ENCODE results near the gene SMYD2.
"Not testable (repeated sequence)": the region's sequence is repeated elsewhere in the genome, so short reads cannot be mapped to it uniquely, and the experiment has no call there.

SMYD2 gene

DNA sequence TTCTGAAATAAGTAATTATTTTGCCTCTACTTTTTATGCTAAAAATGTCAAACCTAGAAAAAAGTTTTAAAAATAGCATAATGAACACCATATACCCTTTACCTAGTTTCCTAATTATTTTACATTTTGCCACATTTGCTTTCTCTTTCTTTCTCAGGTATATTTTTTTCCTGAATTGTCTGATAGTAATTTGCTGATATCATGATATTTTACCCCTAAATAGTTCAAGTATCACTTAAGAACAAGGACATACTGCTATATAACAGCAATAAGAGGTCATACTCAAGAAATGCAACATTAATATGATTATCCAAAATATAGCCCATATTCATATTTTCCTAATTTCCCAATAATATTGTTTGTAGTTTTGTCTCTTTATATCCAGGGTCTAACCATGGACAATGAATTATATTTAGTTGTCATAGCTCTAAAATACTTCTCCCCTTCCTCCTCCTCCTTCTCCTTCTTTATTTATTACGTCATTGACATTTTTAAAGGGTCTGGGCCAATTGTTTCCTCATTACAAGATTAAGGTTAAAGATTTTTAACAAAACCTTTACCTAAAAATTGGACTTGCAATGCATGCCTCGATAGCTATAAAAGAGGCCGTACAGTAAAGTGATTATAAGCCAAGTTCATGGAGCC, 20.3 kb upstream of the SMYD2 start:
- FAIRE-seq, result no peak
- no peak for TF ChIP-seq POLR2A (IDR thresholded peaks at IDR 0.05; ENCODE audit: low read depth, low read length)

DNA sequence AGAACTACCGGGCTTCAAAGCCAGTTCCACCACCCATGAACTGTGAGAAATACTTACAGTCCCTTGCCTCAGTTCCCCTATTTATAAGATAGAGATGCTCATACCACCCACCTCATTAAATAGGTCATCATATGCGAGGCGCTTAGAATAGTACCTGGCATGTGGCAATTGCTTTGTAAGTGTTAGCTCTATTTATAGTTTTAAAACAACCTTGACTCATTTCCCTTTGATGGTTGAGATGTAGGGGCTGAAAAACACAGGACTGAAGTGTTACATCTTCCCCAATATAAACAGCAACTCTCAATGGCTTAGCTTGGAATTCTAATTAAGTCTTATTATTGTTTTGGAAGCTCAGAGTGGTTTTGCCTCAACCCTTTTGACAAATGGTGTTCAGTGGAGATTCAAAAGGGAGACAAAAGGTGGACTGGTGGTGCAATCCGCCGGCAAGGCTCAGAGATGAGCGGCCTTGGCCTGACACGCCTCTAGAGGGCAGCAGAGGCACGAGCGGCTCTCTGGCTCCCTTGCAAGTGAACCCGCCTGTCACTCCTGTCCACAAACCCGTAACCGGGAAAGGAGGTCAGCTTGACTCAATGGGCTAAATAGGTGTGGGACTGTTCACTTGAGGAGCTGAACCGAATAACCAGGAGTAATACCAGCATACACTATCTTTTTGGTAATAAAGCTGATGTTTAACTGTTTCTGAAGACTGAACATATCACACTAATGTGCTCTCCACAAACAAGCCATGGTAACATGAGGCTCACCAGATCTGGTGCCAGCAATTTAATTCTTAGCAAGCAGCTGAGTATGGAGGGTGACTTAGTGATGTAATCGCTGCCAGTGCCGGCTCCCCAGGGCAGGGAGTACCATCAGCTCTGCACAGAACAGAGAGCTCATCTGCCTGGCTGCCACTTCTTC, 19.5 kb upstream of the SMYD2 start:
- DNase-seq (ENCODE audit: insufficient read length, low spot score) (peak; percentile 52), FAIRE-seq (peak; percentile 90)
- TF ChIP-seq POLR2A (IDR thresholded peaks at IDR 0.05; ENCODE audit: low read depth, low read length), result no peak

More for the DNA sequence above, 20.3 kb upstream of the SMYD2 start:
- no peak for DNase-seq (ENCODE audit: insufficient read length, low spot score)

DNA sequence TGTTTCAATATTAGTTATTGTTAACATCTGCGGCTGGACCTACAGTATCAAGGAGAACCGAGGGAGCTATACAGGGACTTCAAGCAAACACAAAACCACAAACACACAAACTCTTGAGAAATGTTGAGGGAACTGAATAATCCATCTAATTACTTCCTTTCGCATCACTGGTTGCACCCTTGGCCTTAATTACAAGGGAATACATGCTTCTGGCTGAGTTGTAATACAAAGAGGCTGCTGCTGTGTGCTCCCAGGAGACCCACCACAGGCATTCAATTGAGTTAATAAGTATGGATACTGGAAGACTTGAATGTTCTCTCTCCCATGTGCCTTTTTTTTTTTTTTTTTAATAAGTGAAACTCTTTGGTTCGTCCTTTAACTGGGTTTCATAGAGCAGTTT, 16.8 kb upstream of the SMYD2 start:
- TF ChIP-seq POLR2A (IDR thresholded peaks at IDR 0.05; ENCODE audit: low read depth, low read length), result no peak
- no peak for FAIRE-seq

DNA sequence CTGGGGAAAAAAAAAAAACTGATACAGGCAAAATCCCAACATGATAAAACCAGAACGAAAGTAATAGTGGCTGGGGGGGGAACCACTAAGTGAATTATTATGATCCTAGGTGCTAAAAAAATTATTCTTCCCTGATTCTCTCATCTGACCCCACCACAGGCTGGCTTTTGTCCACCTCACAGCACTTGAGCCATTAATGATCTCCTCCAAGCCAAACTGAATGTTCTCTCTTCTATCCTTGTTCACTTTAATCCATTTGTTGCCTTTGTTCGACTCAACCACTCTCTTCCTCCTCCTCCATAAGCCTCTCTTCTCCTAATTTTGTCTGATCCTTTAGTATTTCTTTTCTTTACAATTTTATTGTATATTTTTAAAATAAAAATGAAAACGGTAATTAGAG, 16.0 kb upstream of the SMYD2 start:
- no peak for TF ChIP-seq POLR2A (IDR thresholded peaks at IDR 0.05; ENCODE audit: low read depth, low read length)
- DNase-seq (ENCODE audit: insufficient read length, low spot score) (no peak), FAIRE-seq (no peak)

More for the DNA sequence above, 16.8 kb upstream of the SMYD2 start:
- DNase-seq (ENCODE audit: insufficient read length, low spot score), result no peak

DNA sequence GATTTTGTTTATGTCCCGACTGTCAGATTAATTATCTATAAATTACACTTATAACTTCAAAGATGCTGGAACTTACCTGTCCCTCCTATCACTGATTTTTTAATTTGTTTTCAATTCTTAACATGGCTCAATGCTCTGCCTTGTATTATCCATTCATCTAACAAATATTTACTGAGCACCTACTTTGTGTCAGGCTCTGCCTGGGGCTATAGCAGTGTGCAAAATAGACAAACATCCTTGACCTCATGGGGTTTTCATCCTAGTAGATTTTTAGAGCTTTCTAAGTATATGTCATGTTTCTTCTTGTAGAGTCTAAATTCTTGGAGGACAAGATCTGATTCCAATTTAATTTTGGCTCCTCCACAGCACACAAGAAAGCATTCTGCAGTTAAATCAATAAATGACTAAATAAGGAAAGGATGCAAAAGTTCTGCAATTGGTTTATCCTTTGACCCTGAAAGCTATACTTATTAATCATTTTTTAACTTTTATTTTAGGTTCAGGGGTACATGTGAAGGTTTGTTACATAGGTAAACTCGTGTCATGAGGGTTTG, 10.8 kb upstream of the SMYD2 start:
- DNase-seq (ENCODE audit: insufficient read length, low spot score) (no peak), FAIRE-seq (no peak)
- TF ChIP-seq POLR2A (IDR thresholded peaks at IDR 0.05; ENCODE audit: low read depth, low read length), result no peak

DNA sequence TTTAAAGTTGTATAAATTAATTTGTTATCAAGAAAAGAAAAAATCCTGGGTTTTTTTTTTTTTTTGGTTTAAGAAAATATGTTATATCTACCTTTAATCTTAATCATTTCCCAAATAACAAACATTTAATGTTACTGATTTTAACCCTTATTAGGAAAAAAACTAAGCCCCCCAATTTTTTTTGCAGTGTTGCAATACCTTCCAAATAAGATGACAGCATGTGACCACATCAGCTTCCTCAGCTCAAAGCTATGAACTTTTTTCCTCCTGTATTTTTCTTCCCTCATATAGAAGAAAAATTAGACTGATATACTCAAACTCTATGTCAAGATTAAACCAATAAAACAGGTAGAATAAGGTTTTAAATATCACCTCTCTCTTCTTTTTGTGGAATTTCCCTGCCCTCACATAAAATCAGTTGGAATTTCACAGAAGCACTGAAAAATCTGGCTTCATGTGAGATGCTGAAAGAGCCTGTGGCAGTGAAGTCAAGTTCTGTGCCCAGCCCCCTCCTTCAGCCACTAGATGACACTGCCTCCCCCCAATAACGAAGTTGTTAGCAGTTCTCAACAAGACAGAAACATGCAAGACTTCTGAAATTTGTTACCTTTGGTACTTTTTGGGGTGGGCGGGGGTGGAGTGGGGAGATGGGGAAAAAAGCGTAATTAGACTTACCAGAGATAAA, 9.6 kb upstream of the SMYD2 start:
- DNase-seq (ENCODE audit: insufficient read length, low spot score) (no peak), FAIRE-seq (no peak)
- TF ChIP-seq POLR2A (IDR thresholded peaks at IDR 0.05; ENCODE audit: low read depth, low read length), result no peak

DNA sequence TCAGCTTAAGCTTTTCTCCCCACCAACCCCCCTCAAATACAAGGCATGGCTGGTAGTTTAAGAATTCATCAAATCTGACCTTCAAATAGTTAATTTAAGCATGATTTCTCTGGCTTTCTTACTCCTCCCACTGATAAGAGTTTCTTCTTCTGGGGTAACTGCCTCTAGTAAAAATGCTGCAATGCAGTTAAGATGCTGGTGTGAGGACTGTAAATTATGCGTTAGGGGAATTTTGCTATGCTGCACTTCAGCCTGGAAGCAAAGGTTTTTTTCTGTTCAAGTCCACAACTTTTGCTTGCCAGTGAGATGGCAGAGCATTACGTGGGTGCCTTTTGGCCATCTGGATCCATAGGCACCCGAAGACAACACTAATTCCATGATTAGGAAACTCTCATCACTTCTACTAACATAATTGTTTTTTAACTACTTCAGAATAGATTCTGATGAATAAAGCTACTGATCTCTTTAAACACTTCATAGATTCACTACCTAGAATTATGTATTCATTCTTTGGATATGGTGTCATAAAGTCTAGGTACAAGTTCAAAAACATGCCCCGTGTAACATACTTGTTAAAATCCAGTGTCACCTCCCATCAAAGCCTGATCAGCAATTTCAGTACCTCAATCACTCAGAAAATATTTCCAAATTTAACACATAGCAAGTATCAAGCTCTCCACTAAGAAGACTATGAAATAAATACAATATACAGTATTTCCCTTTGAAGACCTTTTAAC, 8.8 kb upstream of the SMYD2 start:
- TF ChIP-seq POLR2A (IDR thresholded peaks at IDR 0.05; ENCODE audit: low read depth, low read length), result no peak
- DNase-seq (ENCODE audit: insufficient read length, low spot score) (no peak), FAIRE-seq (no peak)

DNA sequence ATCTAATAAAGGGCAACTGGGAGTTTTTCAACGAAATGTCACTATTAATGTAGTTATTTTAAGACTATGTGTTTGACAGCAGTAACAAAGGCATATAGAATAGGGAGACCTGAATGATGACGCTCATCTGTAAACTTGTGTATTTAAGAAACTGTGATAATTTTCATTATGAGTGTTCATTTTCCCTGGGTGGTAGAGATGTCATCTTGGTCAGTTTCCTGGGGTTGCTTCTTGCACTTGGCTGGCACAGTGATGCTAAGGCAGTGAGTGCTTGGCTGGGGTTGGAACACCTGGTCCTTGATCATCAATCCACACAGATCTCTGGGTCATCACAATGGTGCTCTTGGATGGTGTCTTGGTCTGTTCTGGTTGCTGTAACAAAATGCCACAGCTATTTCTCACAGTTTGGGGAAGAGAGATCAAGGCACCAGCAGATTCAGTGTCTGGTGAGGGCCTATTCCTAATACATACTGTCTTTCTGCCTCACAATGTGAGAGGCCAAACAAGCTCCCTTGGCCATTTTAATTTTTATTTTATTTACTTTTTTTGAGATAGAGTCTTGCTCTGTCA, 7.9 kb upstream of the SMYD2 start:
- TF ChIP-seq POLR2A (IDR thresholded peaks at IDR 0.05; ENCODE audit: low read depth, low read length), result no peak
- no peak for DNase-seq (ENCODE audit: insufficient read length, low spot score)
- FAIRE-seq, result no peak

DNA sequence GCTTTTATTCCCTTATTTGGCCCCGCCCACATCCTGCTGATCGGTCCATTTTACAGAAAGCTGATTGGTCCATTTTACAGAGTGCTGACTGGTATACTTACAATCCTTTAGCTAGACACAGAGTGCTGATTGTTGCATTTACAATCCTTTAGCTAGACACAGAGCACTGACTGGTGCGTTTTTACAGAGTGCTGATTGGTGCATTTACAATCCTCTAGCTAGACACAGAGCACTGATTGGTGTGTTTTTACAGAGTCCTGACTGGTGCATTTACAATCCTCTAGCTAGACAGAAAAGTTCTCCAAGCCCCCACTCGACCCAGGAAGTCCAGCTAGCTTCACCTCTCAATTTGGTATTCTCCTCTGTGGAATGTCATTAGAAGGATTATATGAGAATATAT, 5.3 kb upstream of the SMYD2 start:
- not testable (repeated sequence) for DNase-seq (ENCODE audit: insufficient read length, low spot score); FAIRE-seq

DNA sequence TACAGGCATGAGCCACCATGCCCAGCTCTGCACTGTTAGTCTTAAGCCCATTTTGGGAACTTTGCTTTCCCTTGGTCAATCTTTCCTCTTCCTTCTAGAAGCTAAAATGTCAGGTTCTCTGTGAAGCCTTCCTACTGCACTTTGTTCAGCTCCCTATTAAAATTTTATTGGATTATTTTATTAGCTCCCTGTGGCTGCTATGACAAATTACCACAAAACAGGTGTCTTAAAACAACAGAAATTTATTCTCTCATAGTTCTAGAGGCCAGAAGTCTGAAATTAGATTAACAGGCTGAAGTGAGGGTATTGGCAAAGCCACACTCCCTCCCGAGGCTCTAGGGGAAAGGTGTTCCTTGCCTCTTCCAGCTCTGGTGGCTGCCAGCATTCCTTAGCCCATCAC, 4.2 kb upstream of the SMYD2 start:
- FAIRE-seq, result no peak
- TF ChIP-seq POLR2A (IDR thresholded peaks at IDR 0.05; ENCODE audit: low read depth, low read length), result no peak

DNA sequence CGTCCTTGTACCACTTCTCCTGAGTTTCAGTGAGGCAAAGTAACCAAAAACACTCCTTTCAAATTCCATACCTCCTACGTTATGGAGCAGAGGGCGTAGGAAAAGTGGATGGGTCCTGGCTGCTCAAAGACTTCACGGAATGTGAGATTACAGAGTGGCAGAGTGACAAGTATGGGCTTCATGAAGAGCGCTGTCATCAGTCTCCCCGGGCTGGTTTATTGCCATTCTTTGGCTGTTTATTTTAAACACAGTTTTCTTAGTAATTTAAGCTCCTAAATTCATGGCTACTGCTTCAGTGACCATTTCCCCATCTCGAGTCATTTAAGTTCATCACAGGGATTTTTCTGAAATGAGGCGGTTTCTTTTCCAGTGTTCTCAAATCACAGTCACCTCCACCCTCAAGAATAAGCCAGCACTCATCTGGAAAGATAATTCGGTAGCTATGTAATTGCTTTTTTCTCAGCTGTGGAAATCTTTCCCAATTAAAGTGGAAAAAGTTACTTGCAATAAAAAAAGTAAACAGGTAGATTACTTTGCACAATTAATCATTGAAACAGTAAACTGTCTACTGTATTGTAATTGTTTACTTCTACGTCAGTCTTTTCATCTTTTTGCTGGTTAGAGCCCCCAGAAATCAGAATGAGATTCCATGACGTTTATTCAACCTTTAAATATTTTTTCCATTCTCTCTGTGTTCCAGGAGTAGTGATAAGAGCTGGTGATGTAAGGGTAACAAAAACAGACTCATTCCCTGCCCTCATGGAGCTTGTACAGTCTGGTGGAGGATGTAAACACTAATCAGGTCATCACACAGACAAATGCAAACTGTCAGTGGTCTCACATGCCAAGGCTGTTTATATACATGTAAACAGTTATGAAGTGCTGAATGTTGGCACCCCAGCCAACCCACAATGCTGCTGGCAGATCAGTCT, 3.0 kb upstream of the SMYD2 start:
- no peak for TF ChIP-seq POLR2A (IDR thresholded peaks at IDR 0.05; ENCODE audit: low read depth, low read length)
- no peak for DNase-seq (ENCODE audit: insufficient read length, low spot score)
- no peak for FAIRE-seq

More for the DNA sequence above, 4.2 kb upstream of the SMYD2 start:
- no peak for DNase-seq (ENCODE audit: insufficient read length, low spot score)

DNA sequence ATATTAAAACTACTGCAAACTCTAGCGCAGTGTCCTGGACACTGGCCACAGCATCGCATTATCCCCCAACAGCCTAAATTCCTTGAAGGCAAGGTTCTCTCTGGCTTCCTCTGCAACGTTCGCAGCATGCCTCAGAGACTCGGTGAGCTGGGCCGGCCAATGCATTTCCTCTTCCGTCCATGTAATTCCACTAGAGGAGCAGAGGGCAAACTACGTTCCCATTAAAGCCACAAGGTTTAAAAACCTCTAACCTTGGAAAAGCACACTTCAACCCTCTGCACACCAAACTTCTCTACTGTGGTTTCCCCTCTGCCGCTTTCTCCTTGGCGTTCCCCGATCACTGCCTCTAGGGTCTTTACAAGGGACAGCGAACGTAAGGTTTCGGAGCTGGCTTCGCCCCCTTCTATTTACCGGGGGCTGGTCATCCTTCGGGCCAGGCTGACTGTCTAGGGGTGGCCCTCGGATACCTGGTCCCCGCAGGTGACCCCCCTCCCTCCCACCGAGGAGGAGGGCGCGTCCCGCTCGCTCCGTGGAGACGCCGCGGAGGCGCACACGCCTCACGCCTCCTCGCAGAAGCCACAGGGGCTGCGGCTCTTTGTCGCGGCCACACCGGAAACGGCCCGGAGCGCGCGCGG, 456 bp upstream of the SMYD2 start:
- FAIRE-seq (no peak), DNase-seq (ENCODE audit: insufficient read length, low spot score) (peak; percentile 30)
- peak; percentile 19; the same call in 1 of the 2 replicates for TF ChIP-seq POLR2A (IDR thresholded peaks at IDR 0.05; ENCODE audit: low read depth, low read length)

Measured in H54 (cell line).